ENCODE data around the gene SCNM1.
"Not testable (repeated sequence)": the region's sequence is repeated elsewhere in the genome, so short reads cannot be mapped to it uniquely, and the experiment has no call there.

The SCNM1 gene

DNA sequence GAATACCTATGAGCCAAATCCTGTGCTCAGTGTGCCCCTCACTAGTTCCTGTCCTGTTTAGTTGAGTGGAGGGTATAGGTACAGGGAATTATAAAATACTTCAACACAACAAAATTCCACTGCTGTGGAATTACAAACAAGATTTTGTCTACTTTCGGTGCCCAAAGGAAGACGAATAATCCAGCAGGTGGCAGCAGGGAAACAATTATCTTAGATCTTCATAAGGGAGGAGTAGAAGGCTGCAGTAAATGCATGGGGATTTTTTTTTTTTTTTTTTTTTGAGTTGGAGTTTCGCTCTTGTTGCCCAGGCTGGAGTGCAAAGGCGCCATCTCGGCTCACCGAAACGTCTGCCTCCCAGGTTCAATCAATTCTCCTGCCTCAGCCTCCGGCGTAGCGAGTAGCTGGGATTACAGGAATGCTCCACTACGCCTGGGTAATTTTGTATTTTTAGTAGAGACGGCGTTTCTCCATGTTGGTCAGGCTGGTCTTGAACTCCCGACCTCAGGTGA, 30.4 kb downstream of the SCNM1 start:
- H3K9ac ChIP-seq = no peak overlapping the region
- H3K9me3 ChIP-seq (ENCODE audit: control insufficient read depth, low read length) = no peaks in the 10 kb centered on the region

GRCh38 chr1:151197863-151198253, 31.9 kb downstream of the SCNM1 start:
- Histone ChIP-seq H3K4me2 (ENCODE audit: low read length) (peak overlapping the region; percentile 70), H3K4me1 (peaks cover 3% of the 10 kb centered on the region), H3K9ac (no peak overlapping the region), H3K27ac (peak overlapping the region; percentile 87), H3K27me3 (ENCODE audit: control insufficient read depth, insufficient read depth, low read length) (no peaks in the 10 kb centered on the region), H3K4me3 (ENCODE audit: low read depth, low read length) (peak overlapping the region; percentile 94), H3K79me2 (peaks cover 15% of the 10 kb centered on the region), H3K9me3 (ENCODE audit: control insufficient read depth, low read length) (no peaks in the 10 kb centered on the region), H3K36me3 (ENCODE audit: control insufficient read depth, insufficient read depth, low read length) (no peaks in the 10 kb centered on the region), H2AFZ (peak overlapping the region; percentile 84)
- TF ChIP-seq, protein P1, sequence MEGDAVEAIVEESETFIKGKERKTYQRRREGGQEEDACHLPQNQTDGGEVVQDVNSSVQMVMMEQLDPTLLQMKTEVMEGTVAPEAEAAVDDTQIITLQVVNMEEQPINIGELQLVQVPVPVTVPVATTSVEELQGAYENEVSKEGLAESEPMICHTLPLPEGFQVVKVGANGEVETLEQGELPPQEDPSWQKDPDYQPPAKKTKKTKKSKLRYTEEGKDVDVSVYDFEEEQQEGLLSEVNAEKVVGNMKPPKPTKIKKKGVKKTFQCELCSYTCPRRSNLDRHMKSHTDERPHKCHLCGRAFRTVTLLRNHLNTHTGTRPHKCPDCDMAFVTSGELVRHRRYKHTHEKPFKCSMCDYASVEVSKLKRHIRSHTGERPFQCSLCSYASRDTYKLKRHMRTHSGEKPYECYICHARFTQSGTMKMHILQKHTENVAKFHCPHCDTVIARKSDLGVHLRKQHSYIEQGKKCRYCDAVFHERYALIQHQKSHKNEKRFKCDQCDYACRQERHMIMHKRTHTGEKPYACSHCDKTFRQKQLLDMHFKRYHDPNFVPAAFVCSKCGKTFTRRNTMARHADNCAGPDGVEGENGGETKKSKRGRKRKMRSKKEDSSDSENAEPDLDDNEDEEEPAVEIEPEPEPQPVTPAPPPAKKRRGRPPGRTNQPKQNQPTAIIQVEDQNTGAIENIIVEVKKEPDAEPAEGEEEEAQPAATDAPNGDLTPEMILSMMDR (IDR thresholded peaks at IDR 0.05) = no peak

More for the DNA sequence above, 30.4 kb downstream of the SCNM1 start:
- Histone ChIP-seq H3K79me2 (peaks cover 8% of the 10 kb centered on the region), H3K4me1 (peaks cover 3% of the 10 kb centered on the region), H3K27ac (no peak overlapping the region), H3K27me3 (ENCODE audit: control insufficient read depth, insufficient read depth, low read length) (no peaks in the 10 kb centered on the region), H2AFZ (peak overlapping the region; percentile 28), H3K4me2 (ENCODE audit: low read length) (peak overlapping the region; percentile 4), H3K36me3 (ENCODE audit: control insufficient read depth, insufficient read depth, low read length) (no peaks in the 10 kb centered on the region), H3K4me3 (ENCODE audit: low read depth, low read length) (no peak overlapping the region)
- TF ChIP-seq, protein P1 (IDR thresholded peaks at IDR 0.05) = peak; percentile 41

DNA sequence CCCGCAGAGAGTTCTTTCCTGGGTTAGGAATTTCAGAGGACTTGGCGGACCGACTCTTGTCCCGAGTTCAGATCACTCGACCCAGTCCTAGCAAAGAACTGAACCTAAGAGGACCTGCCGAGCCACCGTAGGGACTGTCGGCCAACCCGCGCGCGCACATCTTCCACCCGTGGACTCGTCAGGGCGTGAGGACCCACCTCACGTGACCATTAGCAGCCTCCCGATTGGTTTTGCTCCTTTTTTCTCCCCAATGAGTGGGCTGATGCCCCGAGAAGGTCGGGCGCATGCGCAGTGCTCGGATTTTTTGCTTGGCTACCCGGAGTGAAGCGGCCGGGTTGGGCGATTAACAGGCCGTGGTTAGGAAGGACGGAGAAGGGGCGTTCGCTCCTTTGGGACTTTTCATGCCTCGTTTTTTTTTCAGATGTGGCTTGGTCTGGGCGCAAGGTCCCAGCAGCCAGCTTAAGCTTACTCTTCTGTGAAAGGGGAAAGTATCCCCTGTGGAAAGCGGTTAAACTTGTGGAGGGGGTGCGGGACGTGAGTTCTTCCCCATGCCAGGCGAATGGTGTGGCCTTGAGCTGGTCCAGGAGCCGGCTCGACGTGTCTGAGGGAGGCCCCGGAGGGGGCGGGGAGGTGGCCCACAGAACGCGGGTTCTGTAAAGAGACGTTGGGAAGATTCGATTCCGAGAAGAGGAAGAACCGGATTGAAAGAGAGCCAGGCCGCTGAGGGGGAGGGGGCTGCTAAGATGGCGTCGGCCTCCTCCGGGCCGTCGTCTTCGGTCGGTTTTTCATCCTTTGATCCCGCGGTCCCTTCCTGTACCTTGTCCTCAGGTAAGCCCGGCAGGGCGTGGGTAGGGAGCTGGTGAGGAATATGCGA, 32.5 kb downstream of the SCNM1 start, which contains the start of gene PIP5K1A:
Gene PIP5K1A (plus strand): TSS at position 299 of the 874 bp plus-strand sequence. CDS start 445 bp downstream, at position 744.
- TF ChIP-seq, protein P1 (IDR thresholded peaks at IDR 0.05) = no peak
- Histone ChIP-seq H3K36me3 (ENCODE audit: control insufficient read depth, insufficient read depth, low read length) (no peaks in the 10 kb centered on the region), H3K4me3 (ENCODE audit: low read depth, low read length) (peak within 1 kb of the TSS; percentile 94), H3K4me2 (ENCODE audit: low read length) (peak within 1 kb of the TSS; percentile 79), H2AFZ (peak within 1 kb of the TSS; percentile 84), H3K27ac (peak within 1 kb of the TSS; percentile 87), H3K9me3 (ENCODE audit: control insufficient read depth, low read length) (no peaks in the 10 kb centered on the region), H3K27me3 (ENCODE audit: control insufficient read depth, insufficient read depth, low read length) (no peaks in the 10 kb centered on the region), H3K4me1 (peaks cover 3% of the 10 kb centered on the region), H3K79me2 (peaks cover 18% of the 10 kb centered on the region), H3K9ac (peak within 1 kb of the TSS; percentile 12)

DNA sequence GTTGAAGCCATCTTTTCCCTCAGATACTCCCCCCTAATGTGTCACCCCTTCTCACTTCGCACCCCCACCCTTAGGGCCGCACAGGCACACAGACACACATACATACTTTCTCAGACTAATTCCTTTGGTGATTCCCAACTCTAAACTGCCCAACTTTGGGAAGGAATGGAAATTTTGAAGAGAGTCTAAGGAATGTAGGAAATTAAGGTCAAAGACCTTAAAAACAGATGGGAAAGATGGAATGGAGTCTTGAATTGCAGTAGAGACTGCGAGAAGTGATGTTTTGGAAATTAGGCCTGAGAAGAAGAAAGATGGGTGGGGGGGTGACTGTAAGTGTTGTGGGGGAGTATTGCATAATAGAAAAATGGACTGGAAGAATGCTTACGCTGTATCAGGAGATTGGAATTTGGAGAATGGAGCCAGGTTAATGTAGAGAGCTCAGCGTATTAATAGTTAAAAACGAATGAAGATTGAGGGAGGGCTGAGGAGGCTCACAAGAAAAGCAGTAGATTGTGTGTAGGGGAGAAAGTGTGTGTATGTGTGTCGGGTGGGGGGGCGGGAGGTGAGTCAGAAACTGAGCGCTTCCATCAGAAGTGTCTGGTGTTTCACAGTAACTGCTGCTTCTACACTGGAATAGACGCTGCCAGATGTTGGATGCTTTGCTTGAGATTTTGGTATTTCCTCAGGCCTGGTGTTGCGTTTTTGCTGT, 34.1 kb downstream of the SCNM1 start:
- Histone ChIP-seq H3K27me3 (ENCODE audit: control insufficient read depth, insufficient read depth, low read length) (no peaks in the 10 kb centered on the region), H3K9ac (no peak overlapping the region), H3K4me2 (ENCODE audit: low read length) (peak overlapping the region; percentile 79), H3K27ac (no peak overlapping the region), H3K9me3 (ENCODE audit: control insufficient read depth, low read length) (no peaks in the 10 kb centered on the region), H2AFZ (no peak overlapping the region), H3K36me3 (ENCODE audit: control insufficient read depth, insufficient read depth, low read length) (no peaks in the 10 kb centered on the region), H3K4me3 (ENCODE audit: low read depth, low read length) (peak overlapping the region; percentile 94), H3K4me1 (peaks cover 3% of the 10 kb centered on the region), H3K79me2 (peaks cover 20% of the 10 kb centered on the region)
- TF ChIP-seq, protein P1 (IDR thresholded peaks at IDR 0.05) = no peak

DNA sequence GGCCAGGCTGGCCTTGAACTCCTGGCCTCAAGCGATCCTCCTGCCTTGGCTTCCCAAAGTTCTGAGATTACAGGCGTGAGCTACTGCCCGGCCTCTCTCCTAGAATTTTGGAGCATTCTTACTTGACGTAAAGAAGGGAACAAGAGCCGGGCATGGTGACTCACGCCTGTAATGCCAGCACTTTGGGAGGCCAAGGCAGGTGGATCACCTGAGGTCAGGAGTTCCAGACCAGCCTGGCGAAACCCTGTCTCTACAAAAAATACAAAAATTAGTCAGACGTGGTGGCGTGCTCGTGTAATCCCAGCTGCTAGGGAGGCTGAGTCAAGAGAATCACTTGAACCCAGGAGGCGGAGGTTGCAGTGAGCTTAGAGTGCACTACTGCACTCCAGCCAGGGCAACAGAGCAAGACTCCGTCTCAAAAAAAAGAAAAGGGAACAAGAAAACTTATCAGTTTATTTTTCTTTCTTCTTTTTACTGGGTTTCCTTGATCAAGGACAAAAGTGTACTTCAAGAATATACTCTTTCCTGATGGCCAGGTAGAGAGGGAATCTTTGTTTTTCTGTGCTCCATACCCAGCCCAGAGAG, 39.5 kb downstream of the SCNM1 start:
- H3K27ac ChIP-seq; H3K9ac ChIP-seq; H3K36me3 ChIP-seq (ENCODE audit: control insufficient read depth, insufficient read depth, low read length): not testable (repeated sequence)

More for the DNA sequence above, 39.5 kb downstream of the SCNM1 start:
- peaks cover 24% of the 10 kb centered on the region for H3K79me2 ChIP-seq
- not testable (repeated sequence) for H3K9me3 ChIP-seq (ENCODE audit: control insufficient read depth, low read length); H3K4me3 ChIP-seq (ENCODE audit: low read depth, low read length); H2AFZ ChIP-seq; H3K27me3 ChIP-seq (ENCODE audit: control insufficient read depth, insufficient read depth, low read length); H3K4me1 ChIP-seq; H3K4me2 ChIP-seq (ENCODE audit: low read length)
